GDM1 (cell line): Measurements from ENCODE around the gene CACUL1.
"Not testable (repeated sequence)": the region's sequence is repeated elsewhere in the genome, so short reads cannot be mapped to it uniquely, and the experiment has no call there.

ENCODE experiments used
- DNase-seq: peaks from one replicate; lab custom pipeline; 2025; lab: John Stamatoyannopoulos, UW

Gene CACUL1

GRCh38 chr10:118754556-118755423 is at the start of gene CACUL1:
Gene CACUL1 (minus strand): TSS chr10:118754970. CDS start chr10:118754762, 208 bp downstream.
- peak; percentile 100 for DNase-seq

GRCh38 chr10:118804262-118804773 is 49.5 kb upstream of the CACUL1 start:
- no peak for DNase-seq

GRCh38 chr10:118802126-118802793 is 47.5 kb upstream of the CACUL1 start:
- DNase-seq = no peak

GRCh38 chr10:118800920-118801319 is 46.1 kb upstream of the CACUL1 start:
- no peak for DNase-seq

- DNase-seq = no peak
These were observed 45.0 kb upstream of the CACUL1 start for GRCh38 chr10:118799777-118800176.

- DNase-seq = no peak
These were observed 43.5 kb upstream of the CACUL1 start for GRCh38 chr10:118798231-118798662.

- not testable (repeated sequence) for DNase-seq
These were observed 40.2 kb upstream of the CACUL1 start for GRCh38 chr10:118794971-118795370.

GRCh38 chr10:118793545-118793944 is 38.8 kb upstream of the CACUL1 start:
- no peak for DNase-seq

GRCh38 chr10:118792526-118792925 is 37.8 kb upstream of the CACUL1 start:
- peak; percentile 56 for DNase-seq

- no peak for DNase-seq
These were observed 35.3 kb upstream of the CACUL1 start for GRCh38 chr10:118790058-118790457.

- no peak for DNase-seq
These were observed 30.8 kb upstream of the CACUL1 start for GRCh38 chr10:118785551-118785950.

- no peak for DNase-seq
These were observed 29.2 kb upstream of the CACUL1 start for GRCh38 chr10:118783776-118784545.

GRCh38 chr10:118782916-118783465 is 28.2 kb upstream of the CACUL1 start:
- DNase-seq = not testable (repeated sequence)

GRCh38 chr10:118781541-118781940 is 26.8 kb upstream of the CACUL1 start:
- no peak for DNase-seq

GRCh38 chr10:118778727-118779126 is 24.0 kb upstream of the CACUL1 start:
- DNase-seq = no peak

GRCh38 chr10:118776960-118777359 is 22.2 kb upstream of the CACUL1 start:
- no peak for DNase-seq

GRCh38 chr10:118776033-118776432 is 21.3 kb upstream of the CACUL1 start:
- DNase-seq = no peak

- DNase-seq = no peak
These were observed 20.7 kb upstream of the CACUL1 start for GRCh38 chr10:118775478-118775877.

- no peak for DNase-seq
These were observed 18.3 kb upstream of the CACUL1 start for GRCh38 chr10:118773041-118773440.

- no peak for DNase-seq
These were observed 17.2 kb upstream of the CACUL1 start for GRCh38 chr10:118771976-118772375.

- no peak for DNase-seq
These were observed 15.3 kb upstream of the CACUL1 start for GRCh38 chr10:118769898-118770600.
